ENCODE data around the gene ATAD3A. TPM values are rescaled to one million over a fixed set of nuclear protein-coding genes. Genes with fewer than 3 reads are reported as not detected.

The ATAD3A gene
- total and polyA plus RNA-seq, 2 experiments from 2014 or later, result 61.7 to 77.9 TPM

- DNase-seq (ENCODE audit: low read depth in 1 of 2, low spot score in 1 of 2), result no peak
- H3K9me3 ChIP-seq (ENCODE audit: low read depth), result no peaks in the 10 kb centered on the region
- H3K27me3 ChIP-seq, result no peaks in the 10 kb centered on the region
- no peak for TF ChIP-seq CTCF (IDR thresholded peaks at IDR 0.05; ENCODE audit: low read depth, low read length)
- H3K36me3 ChIP-seq, result no peaks in the 10 kb centered on the region
- H3K27ac ChIP-seq, result no peak overlapping the region
- H3K4me3 ChIP-seq, result no peak overlapping the region
- H3K4me1 ChIP-seq (ENCODE audit: low read depth), result no peaks in the 10 kb centered on the region
Measured at GRCh38 chr1:1548591-1548990, 36.6 kb downstream of the ATAD3A start.

GRCh38 chr1:1550087-1550486 lies 38.1 kb downstream of the ATAD3A start:
- H3K9me3 ChIP-seq (ENCODE audit: low read depth), result no peaks in the 10 kb centered on the region
- DNase-seq (ENCODE audit: low read depth in 1 of 2, low spot score in 1 of 2), result no peak
- H3K27ac ChIP-seq, result peak overlapping the region; percentile 52
- no peaks in the 10 kb centered on the region for H3K27me3 ChIP-seq
- H3K36me3 ChIP-seq, result no peaks in the 10 kb centered on the region
- TF ChIP-seq CTCF (IDR thresholded peaks at IDR 0.05; ENCODE audit: low read depth, low read length), result no peak
- no peaks in the 10 kb centered on the region for H3K4me1 ChIP-seq (ENCODE audit: low read depth)
- H3K4me3 ChIP-seq, result no peak overlapping the region

- Histone ChIP-seq H3K4me1 (ENCODE audit: low read depth) (no peaks in the 10 kb centered on the region), H3K27me3 (no peaks in the 10 kb centered on the region), H3K36me3 (no peaks in the 10 kb centered on the region), H3K9me3 (ENCODE audit: low read depth) (no peaks in the 10 kb centered on the region), H3K4me3 (no peak overlapping the region), H3K27ac (peak overlapping the region; percentile 52)
- peak; percentile 40 to 57 for DNase-seq (ENCODE audit: low read depth in 1 of 2, low spot score in 1 of 2)
- TF ChIP-seq CTCF (IDR thresholded peaks at IDR 0.05; ENCODE audit: low read depth, low read length), result peak; percentile 41
Measured at GRCh38 chr1:1550591-1551432, 38.9 kb downstream of the ATAD3A start.

GRCh38 chr1:1551524-1552262 lies 39.7 kb downstream of the ATAD3A start:
- Histone ChIP-seq H3K27me3 (no peaks in the 10 kb centered on the region), H3K9me3 (ENCODE audit: low read depth) (no peaks in the 10 kb centered on the region), H3K36me3 (no peaks in the 10 kb centered on the region), H3K27ac (peak overlapping the region; percentile 52), H3K4me3 (no peak overlapping the region), H3K4me1 (ENCODE audit: low read depth) (no peaks in the 10 kb centered on the region)
- TF ChIP-seq CTCF (IDR thresholded peaks at IDR 0.05; ENCODE audit: low read depth, low read length), result no peak
- DNase-seq (ENCODE audit: low read depth in 1 of 2, low spot score in 1 of 2), result no peak

GRCh38 chr1:1552263-1552639 lies 40.3 kb downstream of the ATAD3A start:
- Histone ChIP-seq H3K36me3 (no peaks in the 10 kb centered on the region), H3K4me1 (ENCODE audit: low read depth) (no peaks in the 10 kb centered on the region), H3K9me3 (ENCODE audit: low read depth) (no peaks in the 10 kb centered on the region), H3K27me3 (no peaks in the 10 kb centered on the region), H3K4me3 (no peak overlapping the region), H3K27ac (no peak overlapping the region)
- no peak for DNase-seq (ENCODE audit: low read depth in 1 of 2, low spot score in 1 of 2)
- no peak for TF ChIP-seq CTCF (IDR thresholded peaks at IDR 0.05; ENCODE audit: low read depth, low read length)
